ENCODE data around the gene PCIF1.

GRCh38 chr20:45894797-45895196, 39.7 kb upstream of the PCIF1 start:
- TF ChIP-seq CTCF (IDR thresholded peaks at IDR 0.05): no peak
- no peak for TF ChIP-seq POLR2A (IDR thresholded peaks at IDR 0.05)

Measured in tibial nerve (tissue), 3 donors.